ENCODE measurements around the gene TOR2A.

The TOR2A gene

GRCh38 chr9:127720031-127720864 lies 14.8 kb downstream of the TOR2A start:
- H3K4me3 ChIP-seq (replicated peaks; ENCODE audit: low read depth, low read length) = no peak overlapping the region
- no peak for TF ChIP-seq CTCF (IDR thresholded peaks at IDR 0.05; ENCODE audit: low read depth, low read length, missing control alignments)
- DNase-seq (ENCODE audit: extremely low read depth, low read depth) = no peak

- no peak overlapping the region for H3K4me3 ChIP-seq (replicated peaks; ENCODE audit: low read depth, low read length)
- no peak for DNase-seq (ENCODE audit: extremely low read depth, low read depth)
- TF ChIP-seq CTCF (IDR thresholded peaks at IDR 0.05; ENCODE audit: low read depth, low read length, missing control alignments) = no peak
Measured at GRCh38 chr9:127717766-127718165, 17.3 kb downstream of the TOR2A start.

GRCh38 chr9:127716412-127716811 lies 18.7 kb downstream of the TOR2A start:
- TF ChIP-seq CTCF (IDR thresholded peaks at IDR 0.05; ENCODE audit: low read depth, low read length, missing control alignments) = no peak
- peak overlapping the region; percentile 94 for H3K4me3 ChIP-seq (replicated peaks; ENCODE audit: low read depth, low read length)
- no peak for DNase-seq (ENCODE audit: extremely low read depth, low read depth)

GRCh38 chr9:127715470-127716337 lies 19.4 kb downstream of the TOR2A start, which contains the start of the genes PTRH1 and TTC16:
Gene PTRH1 (minus strand): TSS chr9:127715663. CDS start chr9:127715639, 24 bp downstream.
Gene TTC16 (plus strand): TSS chr9:127716079. CDS start chr9:127716146, 67 bp downstream.
- no peak for TF ChIP-seq CTCF (IDR thresholded peaks at IDR 0.05; ENCODE audit: low read depth, low read length, missing control alignments)
- peak within 1 kb of the TSS; percentile 94 for H3K4me3 ChIP-seq (replicated peaks; ENCODE audit: low read depth, low read length)
- DNase-seq (ENCODE audit: extremely low read depth, low read depth) = peak; percentile 76

GRCh38 chr9:127714951-127715469 lies 20.1 kb downstream of the TOR2A start:
- H3K4me3 ChIP-seq (replicated peaks; ENCODE audit: low read depth, low read length) = peak overlapping the region; percentile 94
- DNase-seq (ENCODE audit: extremely low read depth, low read depth) = no peak
- TF ChIP-seq CTCF (IDR thresholded peaks at IDR 0.05; ENCODE audit: low read depth, low read length, missing control alignments) = no peak

GRCh38 chr9:127714020-127714750 lies 20.9 kb downstream of the TOR2A start:
- TF ChIP-seq CTCF (IDR thresholded peaks at IDR 0.05; ENCODE audit: low read depth, low read length, missing control alignments) = no peak
- DNase-seq (ENCODE audit: extremely low read depth, low read depth) = no peak
- H3K4me3 ChIP-seq (replicated peaks; ENCODE audit: low read depth, low read length) = peak overlapping the region; percentile 94

All from HFF-Myc (cell line).